ENCODE results near the gene COL4A3. TPM values are rescaled to one million over a fixed set of nuclear protein-coding genes. Genes with fewer than 3 reads are reported as not detected.

COL4A3 gene
- total RNA-seq, 1 experiment from 2014 or later, result 0.15 TPM

DNA sequence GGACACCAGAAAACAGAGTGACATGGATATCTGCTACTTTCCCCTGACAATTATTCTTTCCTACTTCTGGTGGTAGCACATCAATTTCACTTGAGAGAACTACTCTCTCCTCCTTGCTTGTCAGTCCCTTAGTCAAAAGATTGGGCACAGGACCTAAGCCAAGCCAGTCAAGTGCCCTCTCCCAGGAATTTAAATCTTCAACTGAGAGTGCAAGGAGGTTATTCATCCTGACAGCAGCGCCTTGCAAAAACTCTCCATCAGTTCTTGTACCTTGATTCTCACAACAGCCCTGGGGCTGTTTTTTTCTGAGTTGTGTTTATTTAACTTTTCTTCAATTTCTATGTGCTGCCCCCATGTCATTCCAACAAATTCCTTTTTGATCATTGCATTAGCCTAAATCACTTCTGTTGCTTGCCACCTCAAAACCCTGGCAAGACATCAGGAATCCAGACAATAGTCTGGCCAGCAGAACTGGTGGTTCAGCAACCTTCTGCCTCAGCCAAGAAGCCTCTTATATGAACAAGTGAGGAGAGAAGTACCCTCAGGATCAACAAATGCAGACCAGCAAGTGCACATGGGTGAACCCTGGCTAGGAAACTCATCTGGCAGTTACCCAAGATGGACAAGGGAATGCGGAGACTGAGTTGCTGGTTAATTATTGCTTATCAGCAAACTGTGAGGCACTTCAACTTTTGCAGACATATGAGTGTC, 19.4 kb downstream of the COL4A3 start:
- no peak for DNase-seq
- no CpG with 5 or more reads among the region's 2 CpGs for WGBS (ENCODE audit: extremely low coverage, insufficient read length, low lambda C conversion rate)
- no peak overlapping the region for H2BK120ac ChIP-seq (ENCODE audit: low read depth, low read length, poor library complexity, severe bottlenecking)

More for the DNA sequence above, 19.4 kb downstream of the COL4A3 start:
- 0 out of 2 replicates have a peak, but pooled peaks cover 3% of the 10 kb centered on the region for H3K27me3 Mint-ChIP-seq (ENCODE audit: low read depth)
- no peaks in the 10 kb centered on the region for H3K9me3 ChIP-seq (ENCODE audit: control insufficient read depth, low read depth, low read length)
- H3K4me2 ChIP-seq (ENCODE audit: insufficient read depth, insufficient read length, low read length), result no peak overlapping the region
- no peaks in the 10 kb centered on the region for H3K23me2 ChIP-seq (ENCODE audit: insufficient read length, low read depth, low read length, poor library complexity, severe bottlenecking)
- H3K4ac ChIP-seq (ENCODE audit: low read depth, low read length), result no peak overlapping the region
- no peak overlapping the region for H3K27ac ChIP-seq (ENCODE audit: insufficient read length, low read depth, low read length)
- H3K36me3 Mint-ChIP-seq (ENCODE audit: insufficient read depth in 1 of 3, low read depth in 3 of 3), result peaks cover 0 to 5% (median 0%) of the 10 kb centered on the region in 3 experiments; a peak in 2 of 7 replicates
- H3K9me3 Mint-ChIP-seq, result no peaks in the 10 kb centered on the region; a peak in 2 of 5 replicates
- H3K27me3 ChIP-seq (ENCODE audit: insufficient read depth, low read length), result no peaks in the 10 kb centered on the region
- no peak overlapping the region for H4K5ac ChIP-seq (ENCODE audit: insufficient read length, low read depth, low read length)
- no peaks in the 10 kb centered on the region for H4K20me1 ChIP-seq (ENCODE audit: control insufficient read depth, insufficient read depth, insufficient read length)
- H3K23ac ChIP-seq (ENCODE audit: insufficient read length, low read depth, low read length), result no peak overlapping the region
- H2BK20ac ChIP-seq (ENCODE audit: low read depth, low read length, poor library complexity, severe bottlenecking), result no peak overlapping the region
- H3K4me1 Mint-ChIP-seq, result peaks cover 33 to 42% of the 10 kb centered on the region in 2 experiments
- no peak overlapping the region for H2BK12ac ChIP-seq (ENCODE audit: insufficient read length, low read depth, low read length)
- no peak overlapping the region for H2AK5ac ChIP-seq (ENCODE audit: insufficient read length, low read length)
- no peaks in the 10 kb centered on the region for H3K79me1 ChIP-seq (ENCODE audit: insufficient read depth, low read depth, low read length, poor library complexity, severe bottlenecking)
- TF ChIP-seq CTCF (conservative IDR thresholded peaks at IDR 0.05), result no peak
- no peak overlapping the region for H3K18ac ChIP-seq (ENCODE audit: insufficient read length, low read depth, low read length)
- no peak overlapping the region for H3K14ac ChIP-seq (ENCODE audit: insufficient read depth, low read length)
- no peak overlapping the region for H2AFZ ChIP-seq (ENCODE audit: low read length)
- H3K4me3 Mint-ChIP-seq, result no peak overlapping the region
- no peak overlapping the region for H3K27ac Mint-ChIP-seq
- H3T11ph ChIP-seq (ENCODE audit: low read length), result no peak overlapping the region
- H4K91ac ChIP-seq (ENCODE audit: insufficient read length, low read depth, low read length), result no peak overlapping the region
- H3K9ac ChIP-seq (ENCODE audit: extremely low read depth, insufficient read length, low read length), result no peak overlapping the region
- no peaks in the 10 kb centered on the region for H3K79me2 ChIP-seq (ENCODE audit: insufficient read depth, low read length)
- H3K4me1 ChIP-seq (ENCODE audit: insufficient read depth, low read length), result peaks cover 11% of the 10 kb centered on the region; the same call in 1 of the 2 replicates
- no peak overlapping the region for H2BK5ac ChIP-seq (ENCODE audit: insufficient read length, low read length)
- H4K8ac ChIP-seq (replicated peaks; ENCODE audit: insufficient read length, low read depth, low read length), result no peak overlapping the region
- no peak overlapping the region for H2BK15ac ChIP-seq (ENCODE audit: low read depth, low read length)
- no peak overlapping the region for H3K56ac ChIP-seq (ENCODE audit: insufficient read length, low read depth, low read length)
